ENCODE measurements around the gene MOB4. TPM values are rescaled to one million over a fixed set of nuclear protein-coding genes. Genes with fewer than 3 reads are reported as not detected.

The MOB4 gene
- total RNA-seq, 1 experiment from 2014 or later = 31.1 TPM

GRCh38 chr2:197573608-197574007 is 57.7 kb downstream of the MOB4 start:
- ChIA-PET POLR2A (no interaction called here), CTCF (no interaction called here)
- H3K9me3 Mint-ChIP-seq (ENCODE audit: unreplicated experiment) = peaks cover 25% of the 10 kb centered on the region
- BruUV-seq (replicated peaks) = no TSS peak
- Histone ChIP-seq H3K4me1 (no peaks in the 10 kb centered on the region), H3K36me3 (ENCODE audit: control insufficient read depth, insufficient read depth, low read length) (peaks cover 2% of the 10 kb centered on the region; the same call in 1 of the 2 replicates), H3K9me3 (peaks cover 6% of the 10 kb centered on the region), H3K27me3 (replicated peaks; ENCODE audit: control insufficient read depth, insufficient read depth, low read length) (no peaks in the 10 kb centered on the region), H3K4me3 (ENCODE audit: low read depth, low read length) (no peak overlapping the region)
- H3K27me3 Mint-ChIP-seq (ENCODE audit: insufficient read depth, unreplicated experiment) = no peaks in the 10 kb centered on the region
- no peak overlapping the region for H3K27ac Mint-ChIP-seq (ENCODE audit: unreplicated experiment)
- DNase-seq = no peak
- no peak overlapping the region for H3K4me3 Mint-ChIP-seq (ENCODE audit: unreplicated experiment)
- intact Hi-C loops (cut with micrococcal nuclease; ENCODE audit: unreplicated experiment) = no loop called here
- H3K4me1 Mint-ChIP-seq (ENCODE audit: low read depth, unreplicated experiment) = no peaks in the 10 kb centered on the region
- H3K36me3 Mint-ChIP-seq (ENCODE audit: insufficient read depth, unreplicated experiment) = peaks cover 24% of the 10 kb centered on the region
- TF ChIP-seq, protein P1, sequence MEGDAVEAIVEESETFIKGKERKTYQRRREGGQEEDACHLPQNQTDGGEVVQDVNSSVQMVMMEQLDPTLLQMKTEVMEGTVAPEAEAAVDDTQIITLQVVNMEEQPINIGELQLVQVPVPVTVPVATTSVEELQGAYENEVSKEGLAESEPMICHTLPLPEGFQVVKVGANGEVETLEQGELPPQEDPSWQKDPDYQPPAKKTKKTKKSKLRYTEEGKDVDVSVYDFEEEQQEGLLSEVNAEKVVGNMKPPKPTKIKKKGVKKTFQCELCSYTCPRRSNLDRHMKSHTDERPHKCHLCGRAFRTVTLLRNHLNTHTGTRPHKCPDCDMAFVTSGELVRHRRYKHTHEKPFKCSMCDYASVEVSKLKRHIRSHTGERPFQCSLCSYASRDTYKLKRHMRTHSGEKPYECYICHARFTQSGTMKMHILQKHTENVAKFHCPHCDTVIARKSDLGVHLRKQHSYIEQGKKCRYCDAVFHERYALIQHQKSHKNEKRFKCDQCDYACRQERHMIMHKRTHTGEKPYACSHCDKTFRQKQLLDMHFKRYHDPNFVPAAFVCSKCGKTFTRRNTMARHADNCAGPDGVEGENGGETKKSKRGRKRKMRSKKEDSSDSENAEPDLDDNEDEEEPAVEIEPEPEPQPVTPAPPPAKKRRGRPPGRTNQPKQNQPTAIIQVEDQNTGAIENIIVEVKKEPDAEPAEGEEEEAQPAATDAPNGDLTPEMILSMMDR (IDR thresholded peaks at IDR 0.05; ENCODE audit: insufficient read depth in 1 of 2, low read depth in 1 of 2, low read length in 1 of 2, severe bottlenecking in 1 of 2, unreplicated experiment in 1 of 2) = no peak

GRCh38 chr2:197575987-197576386 is 60.1 kb downstream of the MOB4 start:
- Histone ChIP-seq H3K27me3 (replicated peaks; ENCODE audit: control insufficient read depth, insufficient read depth, low read length) (no peaks in the 10 kb centered on the region), H3K36me3 (ENCODE audit: control insufficient read depth, insufficient read depth, low read length) (peaks cover 2% of the 10 kb centered on the region; the same call in 1 of the 2 replicates), H3K4me1 (no peaks in the 10 kb centered on the region), H3K4me3 (ENCODE audit: low read depth, low read length) (no peak overlapping the region), H3K9me3 (peaks cover 6% of the 10 kb centered on the region)
- TF ChIP-seq, protein P1 (IDR thresholded peaks at IDR 0.05; ENCODE audit: insufficient read depth in 1 of 2, low read depth in 1 of 2, low read length in 1 of 2, severe bottlenecking in 1 of 2, unreplicated experiment in 1 of 2) = no peak
- intact Hi-C loops (cut with micrococcal nuclease; ENCODE audit: unreplicated experiment) = no loop called here
- H3K36me3 Mint-ChIP-seq (ENCODE audit: insufficient read depth, unreplicated experiment) = peaks cover 24% of the 10 kb centered on the region
- H3K27ac Mint-ChIP-seq (ENCODE audit: unreplicated experiment) = no peak overlapping the region
- BruUV-seq (replicated peaks) = no TSS peak
- no peak for DNase-seq
- no peaks in the 10 kb centered on the region for H3K27me3 Mint-ChIP-seq (ENCODE audit: insufficient read depth, unreplicated experiment)
- H3K4me1 Mint-ChIP-seq (ENCODE audit: low read depth, unreplicated experiment) = no peaks in the 10 kb centered on the region
- POLR2A ChIA-PET = no interaction called here
- no peak overlapping the region for H3K4me3 Mint-ChIP-seq (ENCODE audit: unreplicated experiment)
- H3K9me3 Mint-ChIP-seq (ENCODE audit: unreplicated experiment) = peaks cover 25% of the 10 kb centered on the region
- CTCF ChIA-PET = no interaction called here

DNA sequence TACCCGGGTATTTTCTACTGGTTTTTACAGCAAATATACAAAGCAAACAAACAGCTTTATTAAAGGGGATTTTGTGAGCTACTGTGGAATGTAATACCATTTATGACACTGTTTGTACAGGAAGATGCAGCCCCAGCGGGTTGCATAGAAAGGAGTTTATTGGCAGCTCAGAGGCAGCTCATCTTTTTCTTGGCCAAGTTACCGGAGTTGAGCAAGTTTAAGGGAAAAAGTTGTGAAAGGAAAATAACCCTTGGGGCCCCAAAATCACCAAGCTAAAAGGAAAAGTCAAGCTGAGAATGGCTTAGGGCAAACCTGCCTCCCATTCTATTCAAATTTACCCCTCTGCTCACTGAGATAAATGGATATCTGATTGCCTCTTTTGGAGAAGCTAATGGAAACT is 60.8 kb downstream of the MOB4 start:
- no peak for DNase-seq
- Mint-ChIP-seq H3K36me3 (ENCODE audit: insufficient read depth, unreplicated experiment) (peaks cover 21% of the 10 kb centered on the region), H3K4me3 (ENCODE audit: unreplicated experiment) (no peak overlapping the region), H3K27me3 (ENCODE audit: insufficient read depth, unreplicated experiment) (no peaks in the 10 kb centered on the region), H3K27ac (ENCODE audit: unreplicated experiment) (no peak overlapping the region), H3K4me1 (ENCODE audit: low read depth, unreplicated experiment) (no peaks in the 10 kb centered on the region), H3K9me3 (ENCODE audit: unreplicated experiment) (peaks cover 25% of the 10 kb centered on the region)
- peaks cover 2% of the 10 kb centered on the region; the same call in 1 of the 2 replicates for H3K36me3 ChIP-seq (ENCODE audit: control insufficient read depth, insufficient read depth, low read length)
- no peak overlapping the region for H3K4me3 ChIP-seq (ENCODE audit: low read depth, low read length)
- H3K4me1 ChIP-seq = no peaks in the 10 kb centered on the region
- BruUV-seq (replicated peaks) = no TSS peak
- TF ChIP-seq, protein P1 (IDR thresholded peaks at IDR 0.05; ENCODE audit: insufficient read depth in 1 of 2, low read depth in 1 of 2, low read length in 1 of 2, severe bottlenecking in 1 of 2, unreplicated experiment in 1 of 2) = no peak
- intact Hi-C loops (cut with micrococcal nuclease; ENCODE audit: unreplicated experiment) = no loop called here
- H3K27me3 ChIP-seq (replicated peaks; ENCODE audit: control insufficient read depth, insufficient read depth, low read length) = no peaks in the 10 kb centered on the region
- POLR2A ChIA-PET = no interaction called here
- CTCF ChIA-PET = no interaction called here
- peaks cover 6% of the 10 kb centered on the region for H3K9me3 ChIP-seq
